ENCODE data around the gene GZF1.

The GZF1 gene

GRCh38 chr20:23361476-23362391 lies at the start of gene GZF1:
GZF1 (plus strand) TSS chr20:23362182; CDS start chr20:23364384, 2,202 bp downstream.
- DNase-seq (ENCODE audit: low read depth): peak; percentile 99

GRCh38 chr20:23313271-23313670 lies 48.7 kb upstream of the GZF1 start:
- no peak for DNase-seq (ENCODE audit: low read depth)

GRCh38 chr20:23314699-23315098 lies 47.3 kb upstream of the GZF1 start:
- no peak for DNase-seq (ENCODE audit: low read depth)

- no peak for DNase-seq (ENCODE audit: low read depth)
Observed at GRCh38 chr20:23315099-23315498, 46.9 kb upstream of the GZF1 start.

GRCh38 chr20:23316626-23317025 lies 45.4 kb upstream of the GZF1 start:
- no peak for DNase-seq (ENCODE audit: low read depth)

GRCh38 chr20:23317081-23317480 lies 44.9 kb upstream of the GZF1 start:
- no peak for DNase-seq (ENCODE audit: low read depth)

- no peak for DNase-seq (ENCODE audit: low read depth)
Observed at GRCh38 chr20:23318347-23318746, 43.6 kb upstream of the GZF1 start.

- DNase-seq (ENCODE audit: low read depth): no peak
Observed at GRCh38 chr20:23320317-23320716, 41.7 kb upstream of the GZF1 start.

GRCh38 chr20:23325107-23325506 lies 36.9 kb upstream of the GZF1 start:
- DNase-seq (ENCODE audit: low read depth): no peak

GRCh38 chr20:23326774-23327173 lies 35.2 kb upstream of the GZF1 start:
- no peak for DNase-seq (ENCODE audit: low read depth)

GRCh38 chr20:23327617-23328333 lies 34.2 kb upstream of the GZF1 start:
- DNase-seq (ENCODE audit: low read depth): no peak

- DNase-seq (ENCODE audit: low read depth): no peak
Observed at GRCh38 chr20:23331450-23332350, 30.3 kb upstream of the GZF1 start.

GRCh38 chr20:23332467-23332866 lies 29.5 kb upstream of the GZF1 start:
- no peak for DNase-seq (ENCODE audit: low read depth)

- DNase-seq (ENCODE audit: low read depth): no peak
Observed at GRCh38 chr20:23334111-23334510, 27.9 kb upstream of the GZF1 start.

- no peak for DNase-seq (ENCODE audit: low read depth)
Observed at GRCh38 chr20:23335521-23335920, 26.5 kb upstream of the GZF1 start.

GRCh38 chr20:23336476-23336875 lies 25.5 kb upstream of the GZF1 start:
- no peak for DNase-seq (ENCODE audit: low read depth)

- DNase-seq (ENCODE audit: low read depth): no peak
Observed at GRCh38 chr20:23337312-23337711, 24.7 kb upstream of the GZF1 start.

- no peak for DNase-seq (ENCODE audit: low read depth)
Observed at GRCh38 chr20:23339986-23340385, 22.0 kb upstream of the GZF1 start.

GRCh38 chr20:23340524-23340923 lies 21.5 kb upstream of the GZF1 start:
- no peak for DNase-seq (ENCODE audit: low read depth)

GRCh38 chr20:23341073-23341472 lies 20.9 kb upstream of the GZF1 start:
- no peak for DNase-seq (ENCODE audit: low read depth)

GRCh38 chr20:23343590-23343989 lies 18.4 kb upstream of the GZF1 start:
- no peak for DNase-seq (ENCODE audit: low read depth)

- no peak for DNase-seq (ENCODE audit: low read depth)
Observed at GRCh38 chr20:23344336-23344735, 17.6 kb upstream of the GZF1 start.
